Upper lobe of left lung (tissue), 6 donors: ENCODE data around the gene OR4K13. TPM values are rescaled to one million over a fixed set of nuclear protein-coding genes. Genes with fewer than 3 reads are reported as not detected.

ENCODE experiments used
- ATAC-seq, 2 donors: fragments of 200-7000 bp; cut with Tn5 transposase; one replicate each; pipeline ENCODE4 v1.9.1; 2022; ENCODE audit warnings: mild to moderate bottlenecking in 2 of 2, moderate library complexity in 2 of 2; ENCODE audit not compliant: low FRiP score in 2 of 2
- DNase-seq, 2 donors: peaks; one replicate each; pipeline ENCODE4 v3.0.0-alpha.2; 2019 to 2020
- H3K27ac ChIP-seq, 4 donors: fragments of 200-600 bp; sonication (generic); one replicate each; pipeline ENCODE4 v1.5.1; 2016 to 2019
- H3K27me3 ChIP-seq, 4 donors: fragments of 200-600 bp; sonication (generic); one replicate each; pipeline ENCODE4 v1.5.1; 2017 to 2019
- H3K36me3 ChIP-seq, 4 donors: fragments of 200-600 bp; sonication (generic); one replicate each; pipeline ENCODE4 v1.5.1; 2016 to 2019
- H3K4me1 ChIP-seq, 4 donors: fragments of 200-600 bp; sonication (generic); one replicate each; pipeline ENCODE4 v1.5.1; 2018 to 2019
- H3K4me3 ChIP-seq, 4 donors: fragments of 200-600 bp; sonication (generic); one replicate each; pipeline ENCODE4 v1.5.1; 2017 to 2019; ENCODE audit warnings: mild to moderate bottlenecking in 2 of 4, moderate library complexity in 1 of 4
- H3K9me3 ChIP-seq, 4 donors: fragments of 200-600 bp; sonication (generic); one replicate each; pipeline ENCODE4 v1.5.1; 2018 to 2019
- EP300 ChIP-seq, 4 donors: sonication (generic); formaldehyde crosslinking; IDR thresholded peaks; one replicate each; pipeline ENCODE4 v1.5.1; 2017; ENCODE audit warnings: antibody characterized with exemption in 4 of 4, control low read depth in 2 of 4
- POLR2A ChIP-seq, 4 donors: fragments of 450-650 bp; IDR thresholded peaks; one replicate each; pipeline ENCODE4 v1.5.1; 2016 to 2017; ENCODE audit warnings: antibody characterized with exemption in 4 of 4, mild to moderate bottlenecking in 2 of 4
- POLR2AphosphoS5 ChIP-seq, 2 donors: sonication (generic); formaldehyde crosslinking; IDR thresholded peaks; one replicate each; pipeline ENCODE4 v1.5.1; 2017; ENCODE audit warnings: antibody characterized with exemption in 2 of 2
- WGBS, 2 donors: methylation state at CpG; one replicate each; pipeline ENCODE4 v1.1.5; 2017 to 2018; 5-methylcytosine and 5-hydroxymethylcytosine counted together
- total RNA-seq, 6 donors: library from RNA; depleted of rRNA in 4 of 6; stranded (reverse); fragments of >200 nt in 4 of 6; gene quantifications; one replicate each; pipeline versions ENCODE4 v1.1.0 to v1.2.1, GENCODE V29; 2016 to 2021
- TF ChIP-seq, protein P1 (sequence below), 6 experiments: fragments of 450-650 bp in 4 of 6; fragments of 200-600 bp in 2 of 6; sonication (generic) in 2 of 6; IDR thresholded peaks; one replicate each; pipeline ENCODE4 v1.5.1; 2016 to 2019; ENCODE audit warnings: antibody characterized with exemption in 6 of 6
- donor health status: DM: no; HTN: no; CAD: no; lungs with moderate emphysema.
- donor health status: DM: no; HTN: yes; CAD: no; lungs with severe emphysema.

OR4K13 gene, protein sequence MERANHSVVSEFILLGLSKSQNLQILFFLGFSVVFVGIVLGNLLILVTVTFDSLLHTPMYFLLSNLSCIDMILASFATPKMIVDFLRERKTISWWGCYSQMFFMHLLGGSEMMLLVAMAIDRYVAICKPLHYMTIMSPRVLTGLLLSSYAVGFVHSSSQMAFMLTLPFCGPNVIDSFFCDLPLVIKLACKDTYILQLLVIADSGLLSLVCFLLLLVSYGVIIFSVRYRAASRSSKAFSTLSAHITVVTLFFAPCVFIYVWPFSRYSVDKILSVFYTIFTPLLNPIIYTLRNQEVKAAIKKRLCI
- not detected for total RNA-seq

DNA sequence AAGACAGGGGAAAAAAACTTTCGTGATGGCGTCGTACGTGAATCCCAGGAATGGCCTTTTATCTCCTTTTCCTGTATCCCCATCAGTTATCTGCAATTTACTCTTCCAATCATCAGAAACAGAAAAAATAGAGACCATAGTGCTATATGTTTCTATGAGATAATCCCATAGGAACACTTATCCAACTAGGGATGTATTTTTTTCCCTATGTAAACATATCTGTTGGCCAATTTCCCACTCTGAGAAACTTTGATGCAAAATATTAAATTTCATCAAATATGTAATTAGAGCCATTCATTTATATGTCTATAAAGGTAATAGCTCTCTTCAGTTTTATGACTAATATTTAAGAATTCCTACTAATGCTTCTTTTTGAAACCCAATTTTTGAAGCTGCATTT is at the start of gene OR4K13:
OR4K13 (minus strand) TSS at position 101 of the 400 bp plus-strand sequence. CDS start 1,280 bp downstream, outside the sequence.
- Histone ChIP-seq H3K4me1 (no peaks in the 10 kb centered on the region), H3K9me3 (no peaks in the 10 kb centered on the region), H3K27me3 (no peaks in the 10 kb centered on the region), H3K4me3 (no peak within 1 kb of the TSS), H3K36me3 (no peaks in the 10 kb centered on the region), H3K27ac (no peak within 1 kb of the TSS)
- ATAC-seq (no peak), DNase-seq (no peak)
- TF ChIP-seq, protein P1, sequence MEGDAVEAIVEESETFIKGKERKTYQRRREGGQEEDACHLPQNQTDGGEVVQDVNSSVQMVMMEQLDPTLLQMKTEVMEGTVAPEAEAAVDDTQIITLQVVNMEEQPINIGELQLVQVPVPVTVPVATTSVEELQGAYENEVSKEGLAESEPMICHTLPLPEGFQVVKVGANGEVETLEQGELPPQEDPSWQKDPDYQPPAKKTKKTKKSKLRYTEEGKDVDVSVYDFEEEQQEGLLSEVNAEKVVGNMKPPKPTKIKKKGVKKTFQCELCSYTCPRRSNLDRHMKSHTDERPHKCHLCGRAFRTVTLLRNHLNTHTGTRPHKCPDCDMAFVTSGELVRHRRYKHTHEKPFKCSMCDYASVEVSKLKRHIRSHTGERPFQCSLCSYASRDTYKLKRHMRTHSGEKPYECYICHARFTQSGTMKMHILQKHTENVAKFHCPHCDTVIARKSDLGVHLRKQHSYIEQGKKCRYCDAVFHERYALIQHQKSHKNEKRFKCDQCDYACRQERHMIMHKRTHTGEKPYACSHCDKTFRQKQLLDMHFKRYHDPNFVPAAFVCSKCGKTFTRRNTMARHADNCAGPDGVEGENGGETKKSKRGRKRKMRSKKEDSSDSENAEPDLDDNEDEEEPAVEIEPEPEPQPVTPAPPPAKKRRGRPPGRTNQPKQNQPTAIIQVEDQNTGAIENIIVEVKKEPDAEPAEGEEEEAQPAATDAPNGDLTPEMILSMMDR (IDR thresholded peaks at IDR 0.05), result no peak
- TF ChIP-seq POLR2AphosphoS5 (IDR thresholded peaks at IDR 0.05) (no peak), POLR2A (IDR thresholded peaks at IDR 0.05) (no peak), EP300 (IDR thresholded peaks at IDR 0.05) (no peak)
- WGBS, 2 donors, result 89 to 92% methylated on average over 4 of the region's 4 CpGs

DNA sequence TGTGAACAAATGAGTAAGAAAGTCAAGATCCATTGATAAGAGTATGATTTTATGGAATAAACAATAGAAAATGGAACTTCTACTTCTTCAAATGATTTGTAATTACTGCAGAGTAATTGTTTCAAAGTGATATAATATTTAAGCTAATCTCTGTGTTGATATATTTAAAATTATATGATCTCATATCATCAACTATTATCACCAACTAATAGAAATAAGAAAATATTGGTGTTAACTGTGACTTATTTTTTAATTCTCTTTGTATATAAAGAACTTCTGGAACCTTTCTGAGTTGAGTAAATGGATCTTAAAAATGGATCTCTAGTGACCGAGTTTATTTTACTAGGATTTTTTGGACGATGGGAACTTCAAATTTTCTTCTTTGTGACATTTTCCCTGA is 23.9 kb upstream of the OR4K13 start, which contains the start of gene OR4L1:
OR4L1 (plus strand) TSS at position 301 of the 400 bp plus-strand sequence; CDS start at position 301, 0 bp downstream.
- ATAC-seq, result no peak
- H3K27ac ChIP-seq, result no peak within 1 kb of the TSS
- DNase-seq, result no peak
- TF ChIP-seq POLR2A (IDR thresholded peaks at IDR 0.05) (no peak), POLR2AphosphoS5 (IDR thresholded peaks at IDR 0.05) (no peak), EP300 (IDR thresholded peaks at IDR 0.05) (no peak)
- H3K27me3 ChIP-seq, result no peaks in the 10 kb centered on the region
- 66 to 68% methylated on average over 2 of the region's 2 CpGs for WGBS, 2 donors
- H3K4me1 ChIP-seq, result no peaks in the 10 kb centered on the region
- peaks cover 0 to 9% (median 0%) of the 10 kb centered on the region in 4 donors for H3K9me3 ChIP-seq
- no peaks in the 10 kb centered on the region for H3K36me3 ChIP-seq
- no peak within 1 kb of the TSS for H3K4me3 ChIP-seq

DNA sequence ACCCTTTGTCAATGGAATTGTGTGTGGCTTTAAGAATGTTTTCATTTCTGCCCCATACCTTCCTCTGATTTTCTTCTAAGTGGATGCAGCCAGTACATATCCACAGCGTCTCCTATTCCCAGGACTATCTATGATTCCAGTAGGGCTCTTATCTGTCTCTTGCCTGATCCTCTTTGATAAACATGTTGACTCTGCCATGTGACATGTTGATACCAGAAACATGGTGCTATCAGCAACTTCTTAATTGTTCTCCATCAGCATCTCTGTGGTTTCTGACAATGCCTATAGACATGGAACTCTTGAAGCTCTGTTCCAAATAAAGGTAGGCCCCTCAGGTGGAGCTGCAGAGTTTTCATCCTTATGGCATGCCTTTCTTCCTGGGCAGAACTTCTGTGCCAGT is 12.4 kb upstream of the OR4K13 start:
- no peak overlapping the region for H3K4me3 ChIP-seq
- 71% methylated on average over 1 of the region's 1 CpG for WGBS, 2 donors
- H3K9me3 ChIP-seq, result no peaks in the 10 kb centered on the region
- ATAC-seq (no peak), DNase-seq (no peak)
- TF ChIP-seq, protein P1 (IDR thresholded peaks at IDR 0.05), result no peak
- TF ChIP-seq EP300 (IDR thresholded peaks at IDR 0.05), result no peak
- TF ChIP-seq POLR2AphosphoS5 (IDR thresholded peaks at IDR 0.05), result no peak
- TF ChIP-seq POLR2A (IDR thresholded peaks at IDR 0.05), result no peak
- H3K27me3 ChIP-seq, result no peaks in the 10 kb centered on the region
- H3K36me3 ChIP-seq, result no peaks in the 10 kb centered on the region
- no peak overlapping the region for H3K27ac ChIP-seq
- no peaks in the 10 kb centered on the region for H3K4me1 ChIP-seq

DNA sequence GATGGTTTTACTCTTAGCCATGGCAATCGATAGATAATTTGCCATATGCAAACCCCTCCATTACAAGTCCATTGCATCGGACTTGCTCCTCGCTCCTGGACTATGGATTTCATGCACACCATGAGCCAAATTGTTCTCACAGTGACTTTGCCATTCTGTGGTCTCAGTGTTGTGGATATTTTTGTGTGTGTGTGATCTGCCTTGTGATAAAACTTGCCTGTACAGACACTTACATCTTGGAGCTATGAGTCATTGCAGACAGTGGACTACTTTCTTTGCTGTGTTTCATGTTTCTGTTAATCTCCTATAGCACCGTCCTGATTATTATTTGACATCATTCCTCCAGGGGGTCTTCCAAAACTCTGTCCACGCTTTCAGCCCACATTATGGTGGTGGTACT is 8.4 kb upstream of the OR4K13 start:
- Histone ChIP-seq H3K27ac (no peak overlapping the region), H3K36me3 (no peaks in the 10 kb centered on the region), H3K27me3 (no peaks in the 10 kb centered on the region), H3K4me3 (no peak overlapping the region), H3K4me1 (no peaks in the 10 kb centered on the region), H3K9me3 (no peaks in the 10 kb centered on the region)
- ATAC-seq (no peak), DNase-seq (no peak)
- TF ChIP-seq, protein P1 (IDR thresholded peaks at IDR 0.05), result no peak
- TF ChIP-seq POLR2A (IDR thresholded peaks at IDR 0.05), result no peak
- no peak for TF ChIP-seq POLR2AphosphoS5 (IDR thresholded peaks at IDR 0.05)
- no peak for TF ChIP-seq EP300 (IDR thresholded peaks at IDR 0.05)
- 68 to 77% methylated on average over 5 of the region's 5 CpGs for WGBS, 2 donors

DNA sequence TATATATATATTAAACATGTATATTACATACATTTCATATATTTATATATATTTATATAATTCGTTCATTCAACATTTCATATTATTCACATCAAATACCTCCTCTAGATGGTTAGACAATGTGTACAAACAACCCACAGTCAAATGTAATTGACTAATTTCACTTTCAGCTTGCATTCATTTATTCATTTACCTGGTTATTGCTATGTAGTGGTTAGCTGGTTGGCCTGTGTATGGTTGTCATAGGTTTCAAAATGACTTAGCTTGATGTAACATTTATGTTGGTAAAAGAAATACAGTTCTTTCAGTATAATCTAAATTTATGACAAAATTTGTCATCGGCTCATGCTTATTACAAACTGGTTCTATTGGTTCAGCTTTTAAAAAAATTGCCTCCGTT is 389 bp downstream of the OR4K13 start:
- no peaks in the 10 kb centered on the region for H3K36me3 ChIP-seq
- WGBS, 2 donors, result 65 to 73% methylated on average over 3 of the region's 3 CpGs
- H3K4me1 ChIP-seq, result no peaks in the 10 kb centered on the region
- DNase-seq (no peak), ATAC-seq (no peak)
- H3K4me3 ChIP-seq, result no peak overlapping the region
- no peaks in the 10 kb centered on the region for H3K27me3 ChIP-seq
- H3K27ac ChIP-seq, result no peak overlapping the region
- no peaks in the 10 kb centered on the region for H3K9me3 ChIP-seq
- TF ChIP-seq POLR2AphosphoS5 (IDR thresholded peaks at IDR 0.05) (no peak), EP300 (IDR thresholded peaks at IDR 0.05) (no peak), POLR2A (IDR thresholded peaks at IDR 0.05) (no peak)
- TF ChIP-seq, protein P1 (IDR thresholded peaks at IDR 0.05), result no peak
